Kidney glomerular epithelial cell (primary cell): ENCODE results near the gene TJP3.
"Not testable (repeated sequence)": the region's sequence is repeated elsewhere in the genome, so short reads cannot be mapped to it uniquely, and the experiment has no call there.

Experiments used
- DNase-seq: peaks from one replicate; lab custom pipeline; 2025; lab: John Stamatoyannopoulos, UW

The TJP3 gene

GRCh38 chr19:3708207-3708931, at the start of gene TJP3:
Gene TJP3 (plus strand): TSS chr19:3708384. CDS start chr19:3728433, 20,049 bp downstream.
- DNase-seq: no peak

GRCh38 chr19:3658870-3659745, 49.1 kb upstream of the TJP3 start:
- no peak for DNase-seq

GRCh38 chr19:3659746-3660112, 48.5 kb upstream of the TJP3 start:
- no peak for DNase-seq

- DNase-seq: no peak
Measured at GRCh38 chr19:3660493-3661219, 47.5 kb upstream of the TJP3 start.

GRCh38 chr19:3661284-3662238, 46.6 kb upstream of the TJP3 start:
- no peak for DNase-seq

GRCh38 chr19:3663838-3664237, 44.3 kb upstream of the TJP3 start:
- DNase-seq: no peak

- no peak for DNase-seq
Measured at GRCh38 chr19:3664879-3665642, 43.1 kb upstream of the TJP3 start.

- peak; percentile 29 for DNase-seq
Measured at GRCh38 chr19:3665681-3666544, 42.3 kb upstream of the TJP3 start.

- not testable (repeated sequence) for DNase-seq
Measured at GRCh38 chr19:3666545-3666856, 41.7 kb upstream of the TJP3 start.

GRCh38 chr19:3667037-3667638, 41.0 kb upstream of the TJP3 start:
- no peak for DNase-seq

GRCh38 chr19:3667766-3668165, 40.4 kb upstream of the TJP3 start:
- DNase-seq: no peak

GRCh38 chr19:3668331-3669081, 39.7 kb upstream of the TJP3 start:
- no peak for DNase-seq

GRCh38 chr19:3669082-3669946, 38.9 kb upstream of the TJP3 start:
- no peak for DNase-seq

GRCh38 chr19:3669947-3670795, 38.0 kb upstream of the TJP3 start:
- DNase-seq: no peak

- no peak for DNase-seq
Measured at GRCh38 chr19:3670796-3671679, 37.1 kb upstream of the TJP3 start.
